C4-2B (cell line): Measurements from ENCODE around the gene OTOA.
"Not testable (repeated sequence)": the region's sequence is repeated elsewhere in the genome, so short reads cannot be mapped to it uniquely, and the experiment has no call there.

Experiments used
- H3K27ac ChIP-seq: fragments of 450-650 bp; 2 replicates; pipeline ENCODE4 v1.5.1; 2017
- ZFX ChIP-seq: fragments of 450-650 bp; IDR thresholded peaks from 2 replicates; pipeline ENCODE4 v1.6.1; 2017
- TF ChIP-seq, protein P1 (sequence below): fragments of 450-650 bp; conservative IDR thresholded peaks from 2 replicates; pipeline ENCODE4 v1.5.1; 2017; ENCODE audit warnings: mild to moderate bottlenecking

The OTOA gene

DNA sequence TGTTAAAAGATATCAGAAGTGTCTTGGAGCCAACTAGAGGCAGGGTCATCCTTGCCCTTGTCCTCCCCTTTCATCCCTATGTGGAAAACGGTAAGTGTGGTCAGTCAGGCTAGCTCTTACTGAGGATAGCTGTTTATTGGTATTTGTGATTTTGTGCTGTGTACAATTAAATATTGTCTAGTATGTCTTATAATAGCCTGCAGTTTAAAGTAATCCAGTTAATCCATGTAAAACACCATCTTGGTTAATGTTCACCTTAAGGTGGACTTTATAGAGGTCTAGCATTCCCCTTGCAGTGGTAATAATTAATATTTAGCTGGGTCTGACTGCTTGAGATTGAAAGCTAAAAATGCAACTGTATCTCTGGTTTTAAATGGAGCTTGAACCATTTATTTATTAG lies 38.7 kb upstream of the OTOA start:
- H3K27ac ChIP-seq = no peak overlapping the region
- TF ChIP-seq, protein P1, sequence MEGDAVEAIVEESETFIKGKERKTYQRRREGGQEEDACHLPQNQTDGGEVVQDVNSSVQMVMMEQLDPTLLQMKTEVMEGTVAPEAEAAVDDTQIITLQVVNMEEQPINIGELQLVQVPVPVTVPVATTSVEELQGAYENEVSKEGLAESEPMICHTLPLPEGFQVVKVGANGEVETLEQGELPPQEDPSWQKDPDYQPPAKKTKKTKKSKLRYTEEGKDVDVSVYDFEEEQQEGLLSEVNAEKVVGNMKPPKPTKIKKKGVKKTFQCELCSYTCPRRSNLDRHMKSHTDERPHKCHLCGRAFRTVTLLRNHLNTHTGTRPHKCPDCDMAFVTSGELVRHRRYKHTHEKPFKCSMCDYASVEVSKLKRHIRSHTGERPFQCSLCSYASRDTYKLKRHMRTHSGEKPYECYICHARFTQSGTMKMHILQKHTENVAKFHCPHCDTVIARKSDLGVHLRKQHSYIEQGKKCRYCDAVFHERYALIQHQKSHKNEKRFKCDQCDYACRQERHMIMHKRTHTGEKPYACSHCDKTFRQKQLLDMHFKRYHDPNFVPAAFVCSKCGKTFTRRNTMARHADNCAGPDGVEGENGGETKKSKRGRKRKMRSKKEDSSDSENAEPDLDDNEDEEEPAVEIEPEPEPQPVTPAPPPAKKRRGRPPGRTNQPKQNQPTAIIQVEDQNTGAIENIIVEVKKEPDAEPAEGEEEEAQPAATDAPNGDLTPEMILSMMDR = no peak
- no peak for TF ChIP-seq ZFX

- TF ChIP-seq ZFX = no peak
- TF ChIP-seq, protein P1 = no peak
- H3K27ac ChIP-seq = no peak overlapping the region
Measured at GRCh38 chr16:21626659-21627277, 37.0 kb upstream of the OTOA start.

GRCh38 chr16:21628121-21628726 lies 35.5 kb upstream of the OTOA start:
- TF ChIP-seq, protein P1 = no peak
- no peak for TF ChIP-seq ZFX
- H3K27ac ChIP-seq = no peak overlapping the region

- H3K27ac ChIP-seq = no peak overlapping the region
- TF ChIP-seq, protein P1 = no peak
- TF ChIP-seq ZFX = no peak
Measured at GRCh38 chr16:21628772-21629171, 35.0 kb upstream of the OTOA start.

DNA sequence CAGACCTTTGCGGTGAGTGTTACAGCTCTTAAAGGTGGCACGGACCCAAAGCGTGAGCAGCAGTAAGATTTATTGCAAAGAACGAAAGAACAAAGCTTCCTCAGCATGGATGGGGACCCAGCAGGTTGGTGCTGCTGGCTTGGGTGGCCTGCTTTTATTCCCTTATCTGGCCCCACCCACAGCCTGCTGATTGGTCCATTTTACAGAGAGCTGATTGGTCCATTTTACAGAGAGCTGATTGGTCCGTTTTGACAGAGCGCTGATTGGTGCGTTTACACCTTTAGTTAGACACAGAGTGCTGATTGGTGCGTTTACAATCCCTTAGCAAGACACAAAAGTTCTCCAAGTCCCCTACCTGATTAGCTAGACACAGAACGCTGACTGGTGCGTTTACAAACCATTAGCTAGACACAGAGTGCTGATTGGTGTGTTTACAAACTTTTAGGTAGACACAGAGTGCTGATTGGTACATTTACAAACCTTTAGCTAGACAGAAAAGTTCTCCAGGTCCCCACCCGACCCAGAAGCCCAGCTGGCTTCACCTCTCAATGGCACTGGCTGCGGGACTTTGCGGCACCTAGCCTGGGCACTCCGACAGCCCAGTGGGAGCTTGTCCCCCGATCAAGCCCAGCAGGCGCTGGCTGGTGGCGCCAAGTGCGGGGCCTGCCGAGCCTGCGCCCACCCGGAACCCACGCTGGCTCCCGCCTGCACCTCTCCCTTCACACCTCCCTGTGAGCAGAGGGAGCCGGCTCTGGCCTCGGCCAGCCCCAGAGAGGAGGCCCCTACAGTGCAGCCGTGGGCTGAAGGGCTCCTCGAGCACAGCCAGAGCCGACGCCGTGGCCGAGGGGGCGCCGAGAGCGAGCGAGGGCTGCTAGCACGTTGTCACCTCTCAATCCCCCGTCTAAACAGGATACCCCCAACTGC lies 33.9 kb upstream of the OTOA start:
- not testable (repeated sequence) for H3K27ac ChIP-seq

GRCh38 chr16:21630866-21631265 lies 32.9 kb upstream of the OTOA start:
- not testable (repeated sequence) for H3K27ac ChIP-seq

GRCh38 chr16:21631376-21631775 lies 32.4 kb upstream of the OTOA start:
- not testable (repeated sequence) for H3K27ac ChIP-seq

DNA sequence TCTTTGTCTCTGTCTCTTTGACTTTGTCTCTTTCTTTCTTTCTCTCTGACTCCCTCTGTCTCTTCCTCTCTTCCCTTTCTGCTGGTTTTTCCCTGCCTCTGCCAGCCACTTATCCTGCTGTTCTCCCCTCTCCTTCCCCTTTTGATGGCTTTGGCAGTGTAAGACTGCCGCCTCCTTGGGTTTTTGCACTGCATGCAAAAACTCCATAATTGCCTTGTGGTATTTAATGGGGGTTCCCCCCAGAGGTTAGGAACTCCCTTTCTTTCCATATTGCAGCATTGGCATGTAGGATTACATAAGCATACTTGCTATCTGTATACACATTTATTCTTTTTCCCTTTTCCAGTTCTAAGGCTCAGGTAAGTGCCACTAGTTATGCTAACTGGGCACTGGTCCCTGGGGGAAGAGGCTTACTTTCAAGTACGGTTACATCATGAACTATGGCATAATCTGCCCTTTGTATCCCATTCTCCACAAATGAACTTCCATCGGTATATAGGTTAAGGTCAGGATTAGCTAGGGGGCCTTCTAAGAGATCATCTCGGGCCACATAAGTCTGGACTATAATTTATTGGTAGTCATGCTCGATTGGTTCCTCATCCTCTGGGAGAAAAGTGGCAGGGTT lies 31.7 kb upstream of the OTOA start:
- not testable (repeated sequence) for H3K27ac ChIP-seq

DNA sequence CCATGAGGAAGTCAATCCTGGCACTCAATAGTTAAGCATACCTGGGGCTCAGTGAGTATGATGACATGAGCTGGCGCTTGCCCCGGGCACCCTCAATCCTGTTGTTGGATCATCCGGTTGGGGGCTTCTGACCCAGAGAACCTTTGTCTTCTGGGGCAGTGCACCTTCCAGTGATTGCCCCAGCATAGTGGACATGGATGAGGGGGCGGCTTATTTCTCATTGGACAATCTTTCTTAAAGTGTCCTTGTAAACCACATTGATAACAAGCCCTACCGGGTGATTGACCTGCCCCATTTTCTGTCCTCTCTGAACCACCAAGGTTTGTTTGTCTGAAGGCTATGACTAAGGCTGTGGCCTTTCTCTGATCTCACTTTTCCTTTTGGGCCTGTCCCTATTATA lies 29.6 kb upstream of the OTOA start:
- no peak overlapping the region for H3K27ac ChIP-seq
- TF ChIP-seq ZFX = no peak
- TF ChIP-seq, protein P1 = no peak

- H3K27ac ChIP-seq = not testable (repeated sequence)
Measured at GRCh38 chr16:21635694-21636093, 28.1 kb upstream of the OTOA start.
